ENCODE measurements around the gene ZFP36L1.
A peak's percentile ranks its signal among the peaks of the same experiment; 100 is the strongest.

ZFP36L1 gene, protein sequence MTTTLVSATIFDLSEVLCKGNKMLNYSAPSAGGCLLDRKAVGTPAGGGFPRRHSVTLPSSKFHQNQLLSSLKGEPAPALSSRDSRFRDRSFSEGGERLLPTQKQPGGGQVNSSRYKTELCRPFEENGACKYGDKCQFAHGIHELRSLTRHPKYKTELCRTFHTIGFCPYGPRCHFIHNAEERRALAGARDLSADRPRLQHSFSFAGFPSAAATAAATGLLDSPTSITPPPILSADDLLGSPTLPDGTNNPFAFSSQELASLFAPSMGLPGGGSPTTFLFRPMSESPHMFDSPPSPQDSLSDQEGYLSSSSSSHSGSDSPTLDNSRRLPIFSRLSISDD

DNA sequence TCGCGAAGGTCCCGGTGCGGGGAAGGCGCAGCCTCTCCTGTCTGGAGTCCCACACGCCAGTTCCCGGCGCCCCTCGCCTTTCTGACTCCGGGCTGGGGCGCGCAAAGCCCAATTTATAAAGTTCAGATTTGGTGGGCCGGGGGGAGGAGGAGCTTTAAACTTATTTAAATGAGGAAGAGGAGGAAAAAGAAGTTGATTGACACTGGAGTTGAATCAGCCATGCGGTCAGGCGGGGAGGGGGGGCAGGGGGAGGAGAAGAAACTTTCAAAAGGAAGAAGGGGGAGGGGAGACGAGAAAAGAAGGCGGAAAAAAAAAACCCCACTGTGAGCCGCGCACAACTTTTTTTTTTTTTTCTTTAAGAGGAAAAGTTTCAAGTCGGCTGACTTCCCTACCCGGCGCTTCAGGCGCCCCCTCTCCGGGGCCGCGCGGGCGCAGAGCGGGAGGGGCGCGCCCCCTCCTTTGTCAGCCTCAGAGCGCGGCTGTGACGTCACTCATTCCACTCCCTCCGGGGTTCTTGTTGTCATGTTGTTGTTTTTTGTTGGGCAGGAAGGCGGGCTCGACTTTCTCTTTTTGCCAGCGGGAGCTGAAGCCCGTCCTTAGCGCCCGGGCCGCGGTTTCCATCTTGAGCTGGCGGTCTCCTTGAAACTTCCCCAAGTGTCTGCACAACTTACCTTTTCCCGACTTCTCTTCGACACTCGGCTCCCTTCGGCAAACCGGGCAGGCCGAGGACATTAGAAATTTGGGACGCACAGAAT lies at the start of gene ZFP36L1:
TSS of gene ZFP36L1 (minus strand) at position 89 of the 755 bp plus-strand sequence. CDS start 129 bp downstream, outside the sequence.
- peak; percentile 90 for DNase-seq (ENCODE audit: low spot score)

DNA sequence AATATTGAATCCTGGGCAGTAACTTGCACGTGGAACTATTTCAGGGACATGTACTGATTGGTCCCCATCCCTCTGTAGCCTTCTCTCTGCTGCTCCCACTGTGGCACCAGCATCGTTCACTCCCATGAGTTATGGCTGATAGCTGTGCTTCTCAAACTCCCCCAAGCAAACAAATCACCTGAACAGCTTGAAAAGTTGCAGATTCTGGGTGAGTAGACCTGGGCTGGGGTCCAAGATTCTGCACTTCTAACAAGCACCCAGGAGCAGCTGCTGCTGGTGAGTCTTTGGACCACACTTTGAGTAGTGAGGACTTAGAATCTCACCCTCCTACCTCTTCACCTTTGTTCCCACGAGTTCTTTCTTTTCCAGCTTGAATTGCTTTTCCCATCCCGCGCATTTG lies 49.4 kb upstream of the ZFP36L1 start:
- no peak for DNase-seq (ENCODE audit: low spot score)

DNA sequence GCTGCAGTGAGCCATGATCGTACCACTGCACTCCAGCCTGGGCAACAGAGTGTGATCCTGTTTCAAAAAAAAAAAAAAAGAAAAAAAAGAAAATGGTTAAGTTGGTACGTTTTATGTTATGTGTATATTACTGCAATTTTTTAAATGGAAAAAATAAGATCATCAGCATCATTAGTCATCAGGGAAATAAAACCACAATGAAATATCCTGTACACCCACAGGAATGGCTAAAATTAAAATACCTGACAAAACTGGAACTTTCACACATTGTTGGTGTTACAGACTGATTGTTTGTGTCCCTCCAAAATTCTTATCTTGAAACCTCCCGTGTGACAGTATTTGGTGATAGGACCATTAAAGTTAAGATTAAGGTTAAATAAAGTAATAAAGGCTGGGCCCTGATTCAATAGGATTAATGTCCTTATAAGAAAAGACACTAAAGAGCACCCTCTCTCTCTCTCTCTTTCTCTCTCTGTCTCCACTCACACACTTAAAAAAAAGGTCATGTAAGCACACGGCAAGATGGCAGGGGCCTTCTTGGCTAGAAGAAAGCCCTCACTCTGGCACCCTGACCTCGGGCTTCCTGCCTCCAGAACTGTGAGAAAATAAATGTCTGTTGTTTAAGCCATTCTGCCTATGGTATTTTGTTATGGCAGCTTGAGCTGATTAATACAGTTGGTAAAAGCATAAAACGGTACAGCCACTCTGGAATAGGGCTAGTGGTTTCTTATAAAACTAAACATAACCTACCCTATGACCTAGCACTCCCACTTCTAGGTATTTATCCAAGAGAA lies 48.3 kb upstream of the ZFP36L1 start:
- no peak for DNase-seq (ENCODE audit: low spot score)

DNA sequence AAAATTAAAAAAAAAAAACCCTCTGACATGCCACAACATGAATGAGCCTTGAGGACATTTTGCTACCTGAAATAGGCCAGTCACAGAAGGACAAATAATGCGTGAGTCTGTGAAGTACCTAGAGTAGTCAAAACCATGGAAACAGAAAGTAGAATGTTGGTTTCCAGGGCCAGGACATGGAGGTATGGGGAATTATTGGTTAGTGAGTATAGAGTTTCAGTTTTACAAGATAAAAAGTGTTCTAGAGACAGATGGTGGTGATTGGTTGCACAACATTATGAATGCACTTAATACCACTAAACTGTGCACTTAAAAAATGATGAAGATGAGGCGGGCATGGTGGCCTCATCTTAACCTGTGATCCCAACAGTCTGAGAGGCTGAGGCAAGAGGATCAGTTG lies 47.6 kb upstream of the ZFP36L1 start:
- DNase-seq (ENCODE audit: low spot score) = no peak

DNA sequence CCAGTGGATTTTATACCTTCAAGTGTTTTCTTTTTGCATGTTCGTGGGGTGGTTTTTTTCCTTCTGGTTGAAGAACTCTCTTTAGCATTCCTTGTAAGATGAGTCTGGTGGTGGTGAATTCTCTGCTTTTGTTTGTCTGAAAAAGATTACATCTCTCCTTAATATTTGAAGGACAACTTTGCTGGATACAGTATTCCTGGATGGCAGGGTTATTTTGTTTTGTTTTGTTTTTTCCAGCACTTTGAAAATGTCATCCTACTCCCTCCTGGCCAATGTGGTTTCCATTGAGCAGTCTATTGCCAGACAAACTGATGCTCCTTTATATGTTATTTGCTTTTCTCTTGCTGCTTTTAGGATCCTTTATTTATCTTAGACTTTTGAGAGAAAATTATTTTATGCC lies 43.2 kb upstream of the ZFP36L1 start:
- no peak for DNase-seq (ENCODE audit: low spot score)

DNA sequence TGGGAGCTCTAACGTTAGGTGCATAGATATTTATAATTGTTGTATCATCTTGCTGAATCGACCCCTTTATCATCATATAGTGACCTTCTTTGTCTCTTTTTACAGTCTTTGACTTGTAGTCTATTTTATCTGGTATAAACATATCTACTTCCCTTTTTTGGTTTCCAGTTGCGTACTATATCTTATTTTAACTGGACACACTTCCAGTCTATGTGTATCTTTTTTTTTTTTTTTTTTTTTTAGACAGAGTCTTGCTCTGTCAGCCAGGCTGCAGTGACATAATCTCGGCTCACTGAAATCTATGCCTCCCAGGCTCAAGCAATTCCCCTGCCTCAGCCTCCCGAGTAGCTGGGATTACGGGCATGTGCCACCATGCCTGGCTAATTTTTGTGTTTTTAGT lies 41.9 kb upstream of the ZFP36L1 start:
- no peak for DNase-seq (ENCODE audit: low spot score)

DNA sequence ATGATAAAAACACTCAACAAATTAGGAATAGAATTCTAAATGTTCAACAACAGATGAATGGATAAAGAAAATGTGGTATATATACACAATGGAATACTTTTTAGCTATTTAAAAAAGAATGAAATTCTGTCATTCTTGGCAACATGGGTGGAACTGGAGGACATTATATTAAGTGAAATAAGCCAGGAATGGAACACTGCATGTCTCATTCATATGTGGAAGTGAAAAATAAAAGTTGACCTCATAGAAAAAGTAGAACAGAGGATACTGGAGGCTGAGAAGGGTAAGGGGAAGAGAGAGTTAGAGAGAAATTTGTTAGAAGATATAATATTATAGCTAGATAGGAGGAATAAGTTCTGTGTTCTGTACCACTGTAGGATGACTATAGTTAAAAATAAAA lies 35.8 kb upstream of the ZFP36L1 start:
- no peak for DNase-seq (ENCODE audit: low spot score)

DNA sequence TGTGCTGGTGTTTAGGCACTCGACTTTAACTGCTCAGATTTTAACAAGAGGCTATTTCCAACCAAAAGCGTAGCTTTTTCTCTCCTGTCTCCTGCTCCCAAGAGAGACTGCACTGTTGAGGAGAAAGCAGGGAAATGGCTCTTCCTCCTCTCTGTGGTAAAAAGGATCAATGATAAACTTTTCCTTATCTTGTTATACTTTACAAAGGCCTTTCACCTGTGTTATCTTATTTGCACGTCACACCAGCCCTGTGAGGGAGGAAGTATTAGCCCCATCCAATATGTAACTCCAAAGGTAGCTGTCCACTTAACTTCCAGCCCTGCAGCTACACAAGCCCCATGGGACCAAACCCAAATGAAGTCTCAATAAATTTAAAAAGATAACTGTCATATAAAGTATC lies 32.9 kb upstream of the ZFP36L1 start:
- no peak for DNase-seq (ENCODE audit: low spot score)

DNA sequence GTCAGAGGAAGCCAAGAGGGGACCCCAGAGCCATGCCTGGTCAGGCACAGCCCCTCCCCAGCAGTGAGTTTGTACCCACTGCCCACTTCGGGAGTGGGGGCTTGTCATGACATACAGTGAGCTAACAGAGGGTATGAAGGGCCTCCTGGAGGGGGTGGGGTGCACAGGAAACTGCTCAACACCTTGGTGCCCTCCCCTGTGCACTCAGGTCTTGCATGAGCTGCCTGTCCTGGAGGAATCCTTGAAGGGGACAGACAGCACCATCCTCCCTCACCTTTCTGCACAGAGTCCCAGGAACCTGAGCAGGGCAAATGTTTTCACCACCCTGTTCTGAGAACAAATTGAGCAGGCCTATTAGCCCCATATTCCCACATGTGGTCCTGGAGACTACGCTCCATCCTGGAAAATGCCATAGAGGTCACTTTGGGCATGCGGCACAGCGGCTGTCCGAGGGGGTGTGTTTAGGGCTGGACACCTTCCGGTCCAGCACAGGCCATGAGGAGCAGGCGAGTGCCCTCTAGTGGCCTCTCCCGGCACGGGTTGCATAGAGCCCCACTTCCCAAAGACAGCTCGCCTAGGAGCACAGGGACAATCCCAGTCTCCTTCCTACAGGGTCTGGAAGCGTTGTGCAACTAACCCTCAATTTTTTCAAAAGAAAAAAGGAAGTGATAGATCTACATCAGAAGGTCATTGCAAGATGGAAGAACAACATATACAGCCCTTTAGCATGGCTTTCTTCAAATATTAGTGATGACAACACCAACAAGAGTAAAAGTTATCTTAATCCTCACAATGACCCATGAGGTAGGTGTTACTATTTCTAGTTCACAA lies 31.9 kb upstream of the ZFP36L1 start:
- peak; percentile 90 for DNase-seq (ENCODE audit: low spot score)

DNA sequence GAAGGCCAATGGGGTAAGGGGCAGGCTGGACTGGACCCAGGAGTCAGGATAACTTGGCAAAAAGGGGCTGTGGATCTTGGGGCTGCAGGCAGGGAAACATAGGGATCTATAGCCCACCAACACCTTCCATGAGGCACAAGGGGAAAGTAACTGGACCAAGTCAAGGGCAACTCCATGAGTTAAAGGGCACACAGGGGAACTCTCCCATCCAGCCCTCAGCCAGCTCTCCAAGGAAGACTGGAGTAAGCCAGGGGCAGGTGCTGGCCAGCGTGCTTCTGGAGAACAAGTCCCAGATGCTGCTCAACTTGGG lies 31.3 kb upstream of the ZFP36L1 start:
- DNase-seq (ENCODE audit: low spot score) = no peak

DNA sequence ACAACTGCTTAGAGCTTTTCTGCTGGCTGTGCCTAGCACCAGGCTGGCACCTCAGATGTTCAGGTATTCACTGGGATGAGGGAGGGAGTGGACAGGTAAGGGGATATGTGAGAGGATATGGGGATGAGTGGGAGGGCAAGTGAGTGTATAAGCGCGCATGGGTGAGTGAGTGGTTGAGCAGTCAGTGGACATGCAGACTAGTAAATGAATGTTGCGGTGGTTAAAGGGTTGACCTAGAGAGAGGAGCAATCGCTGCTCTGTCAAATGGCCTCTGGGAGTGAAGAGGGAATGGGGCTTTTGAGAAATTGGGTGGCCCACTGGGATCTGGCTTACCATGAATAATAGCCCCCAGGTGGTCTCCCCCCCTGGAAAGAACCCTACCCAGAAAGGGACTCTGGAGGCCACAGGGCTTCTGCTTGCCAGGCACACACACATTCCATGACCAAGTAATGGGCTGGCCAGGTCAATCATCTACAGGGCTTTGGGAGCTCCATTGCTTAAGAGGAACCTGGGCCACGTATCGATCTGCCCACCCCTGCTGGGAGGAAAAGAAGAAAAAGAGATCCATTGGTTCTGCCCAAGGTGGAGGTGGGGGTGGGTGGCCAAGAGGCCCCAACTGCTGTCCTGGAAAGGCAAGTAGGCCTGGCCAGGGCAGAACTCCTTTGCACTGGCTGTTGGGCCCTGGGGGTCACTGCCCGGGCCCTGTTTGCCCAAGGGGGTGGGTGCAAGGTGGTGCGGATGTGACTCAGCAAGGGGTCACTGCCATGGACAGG lies 30.8 kb upstream of the ZFP36L1 start:
- no peak for DNase-seq (ENCODE audit: low spot score)

DNA sequence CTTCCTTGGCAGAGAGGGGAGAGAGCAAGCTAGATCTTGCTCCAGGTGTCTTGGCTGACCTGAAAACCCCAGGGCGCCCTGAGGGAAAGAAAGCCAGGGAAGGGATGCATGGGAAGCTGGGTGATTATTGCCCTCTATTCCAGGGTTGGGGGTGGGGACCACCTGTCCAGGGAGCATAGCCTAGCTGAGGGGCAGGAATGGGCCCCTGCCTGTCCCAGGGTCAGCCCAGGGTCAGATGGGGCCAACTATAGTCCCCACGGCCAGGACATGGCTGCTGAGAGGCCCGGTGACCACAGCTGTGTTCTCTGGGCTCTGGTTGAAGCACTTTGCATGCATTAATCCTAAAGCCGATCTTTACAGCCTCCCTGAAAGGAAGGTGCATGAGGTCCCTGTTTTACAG lies 30.1 kb upstream of the ZFP36L1 start:
- no peak for DNase-seq (ENCODE audit: low spot score)

DNA sequence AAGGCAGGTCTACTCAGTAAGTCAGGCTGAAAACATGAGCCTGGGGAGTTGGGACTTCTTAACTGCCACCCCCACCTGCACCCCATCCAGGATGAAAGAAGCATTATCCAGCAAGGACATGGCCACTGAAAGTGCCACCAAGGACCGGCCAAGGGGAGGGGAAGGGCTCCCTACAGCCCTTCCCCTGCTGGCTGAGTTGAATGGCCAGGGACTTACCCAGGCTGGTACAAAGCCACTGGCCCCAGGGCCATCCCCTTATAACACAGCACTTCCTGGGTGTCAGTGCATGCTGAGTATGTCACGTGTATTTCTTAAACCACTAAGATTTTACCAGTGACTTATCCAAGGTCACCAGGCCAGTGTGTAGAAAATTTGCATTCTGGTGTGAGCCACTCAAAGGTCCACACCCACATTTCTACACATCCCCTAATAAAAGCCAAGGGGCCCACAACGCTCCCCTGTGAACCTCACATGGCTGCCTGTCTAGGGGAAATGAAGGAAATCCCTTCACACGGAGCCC lies 29.3 kb upstream of the ZFP36L1 start:
- no peak for DNase-seq (ENCODE audit: low spot score)

DNA sequence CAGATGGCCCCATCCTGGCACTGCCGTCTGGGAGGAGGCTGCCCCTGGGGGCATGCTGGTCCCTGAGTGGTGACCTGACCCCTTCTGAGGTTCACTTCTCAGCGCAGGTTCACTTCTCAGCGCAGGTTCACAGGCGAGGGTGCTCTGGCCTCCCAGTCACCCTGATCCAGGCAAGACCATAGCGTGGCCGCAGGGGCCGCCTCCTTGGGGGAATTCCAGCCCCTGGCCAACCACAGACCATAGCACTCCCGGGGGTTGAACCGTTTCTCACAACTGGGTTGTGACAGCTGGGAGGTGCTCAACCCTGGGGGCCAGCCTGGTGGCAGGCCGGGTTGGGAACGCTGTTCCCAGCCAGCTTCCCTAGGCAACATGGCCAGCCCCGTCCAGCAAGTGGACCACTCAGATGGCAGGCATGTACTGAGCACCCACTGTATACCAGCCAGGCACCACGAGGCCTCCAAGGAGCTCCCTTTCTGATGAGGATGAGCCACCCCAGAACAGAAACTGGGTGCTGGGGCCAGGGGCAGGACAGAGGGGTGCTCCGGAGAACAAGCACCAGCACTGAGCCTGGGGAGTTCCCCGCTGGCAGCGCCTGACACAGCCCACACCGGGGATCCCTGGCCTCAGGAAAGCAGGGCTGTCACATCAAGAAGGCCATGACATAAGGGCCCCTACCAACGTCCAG lies 28.3 kb upstream of the ZFP36L1 start:
- no peak for DNase-seq (ENCODE audit: low spot score)

DNA sequence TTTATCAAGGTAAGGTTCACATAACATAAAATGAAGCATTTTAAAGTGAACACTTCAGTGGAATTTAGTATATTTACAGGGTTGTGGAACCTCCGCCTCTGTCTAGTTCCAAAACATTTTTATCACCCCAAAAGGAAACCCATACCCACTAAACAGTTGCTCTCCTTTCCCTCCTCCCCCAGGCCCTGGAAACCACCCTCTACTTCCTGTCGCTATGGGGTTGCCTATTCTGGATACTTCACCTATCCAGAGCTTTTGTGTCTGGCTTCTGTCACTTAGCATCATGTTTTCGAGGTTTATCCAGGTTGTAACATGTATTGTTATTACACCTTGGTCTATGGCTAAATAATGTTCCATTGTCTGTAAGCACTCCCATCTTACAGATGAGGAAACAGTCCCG lies 27.7 kb upstream of the ZFP36L1 start:
- no peak for DNase-seq (ENCODE audit: low spot score)

DNA sequence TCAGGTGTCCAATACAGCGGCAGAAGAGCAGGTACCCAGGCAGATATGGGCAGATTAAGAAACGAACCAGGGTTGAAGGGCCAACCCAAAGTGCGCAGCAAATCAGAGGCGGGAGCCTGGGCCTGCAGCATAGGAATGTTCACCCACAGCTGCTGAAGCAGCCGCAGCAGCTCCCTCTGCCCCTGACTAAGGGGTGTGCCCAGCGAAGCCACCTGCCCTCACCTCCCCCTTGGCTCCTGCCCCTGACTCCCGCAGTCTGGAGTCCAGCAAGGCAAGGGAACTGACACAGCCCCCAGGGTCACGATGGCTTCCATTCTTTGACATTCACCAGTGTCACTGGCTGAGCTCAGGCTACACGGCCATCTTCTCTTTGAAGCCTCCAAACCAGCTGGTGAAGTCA lies 27.3 kb upstream of the ZFP36L1 start:
- DNase-seq (ENCODE audit: low spot score) = no peak

DNA sequence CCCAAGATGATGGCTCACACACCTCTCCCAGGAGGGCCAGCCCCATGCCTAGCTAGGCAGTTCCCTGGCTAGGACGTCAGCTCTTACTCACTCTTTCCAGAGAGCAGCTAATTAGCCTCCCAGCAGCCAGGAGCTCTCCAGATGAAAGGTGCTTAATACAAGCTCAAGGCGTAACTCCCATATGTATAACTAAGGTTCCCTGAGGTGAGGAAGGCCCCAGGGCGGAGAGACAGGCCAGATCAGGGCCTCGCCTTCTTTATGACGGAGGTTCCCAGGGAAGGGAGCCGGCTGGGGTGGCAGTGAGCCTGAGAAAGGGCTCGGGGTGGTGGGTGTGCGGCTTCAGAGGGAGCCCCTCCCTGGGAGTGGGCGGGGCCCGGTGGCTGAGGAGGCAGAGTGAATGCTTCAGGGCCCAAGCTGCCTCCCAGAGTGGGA lies 26.4 kb upstream of the ZFP36L1 start:
- DNase-seq (ENCODE audit: low spot score) = no peak

DNA sequence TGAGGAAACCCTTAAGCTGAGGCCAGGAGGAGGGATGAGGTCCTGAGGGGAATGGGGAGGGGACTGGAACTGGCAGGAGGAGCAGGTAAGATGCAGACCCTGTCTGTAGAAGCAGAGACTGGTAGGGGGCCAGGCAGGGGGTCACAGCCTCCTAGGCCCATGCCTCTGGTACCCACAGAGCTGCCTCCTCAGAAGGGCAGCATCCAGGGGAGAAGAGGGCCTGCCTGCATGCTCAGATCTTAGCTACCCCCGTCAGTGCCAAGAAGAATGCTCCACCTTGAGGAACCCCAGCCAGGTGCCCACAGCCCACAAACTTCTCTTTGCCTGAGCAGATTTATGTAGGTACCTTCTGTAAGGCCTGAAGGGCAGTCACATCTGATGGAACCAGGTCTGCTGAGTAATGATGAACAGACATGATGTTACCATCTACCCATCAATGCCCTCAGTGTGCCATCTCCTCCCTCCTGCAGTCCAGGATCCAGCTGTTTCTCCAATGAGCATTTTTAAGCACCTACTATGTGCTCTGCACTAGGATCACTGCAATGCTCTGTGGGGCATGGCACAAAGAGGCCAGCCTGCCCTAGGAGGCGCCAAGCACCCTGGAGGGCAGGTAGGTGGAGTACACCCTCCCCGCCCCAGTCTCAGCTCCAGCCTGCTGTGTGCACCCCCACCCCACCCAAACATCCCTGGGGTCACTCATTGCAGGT lies 24.8 kb upstream of the ZFP36L1 start:
- no peak for DNase-seq (ENCODE audit: low spot score)

DNA sequence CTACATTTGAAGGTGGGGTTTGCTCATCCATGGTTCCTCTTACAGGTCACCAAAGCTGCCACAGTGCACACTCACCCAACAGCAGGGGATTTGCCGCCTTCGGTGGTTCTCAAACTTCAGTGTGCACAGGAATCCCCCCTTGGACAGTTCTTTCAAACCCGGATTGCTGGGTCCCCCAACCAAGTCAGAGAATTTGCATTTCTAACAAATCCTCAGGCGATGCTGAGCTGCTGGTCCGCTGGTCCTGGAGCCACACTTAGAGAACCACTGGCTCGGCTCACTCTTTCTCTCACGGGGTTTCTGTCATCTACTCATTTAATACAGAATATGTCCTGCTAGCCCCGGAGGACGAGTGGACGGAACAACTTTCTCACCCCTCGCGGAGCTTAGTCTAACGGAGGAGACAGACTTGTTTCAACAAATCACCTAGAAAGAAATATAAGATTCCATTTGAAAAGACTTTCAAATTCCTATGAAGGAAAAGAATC lies 24.1 kb upstream of the ZFP36L1 start:
- DNase-seq (ENCODE audit: low spot score) = no peak
